Measurements from ENCODE around the gene ZNF784.

ZNF784 gene

DNA sequence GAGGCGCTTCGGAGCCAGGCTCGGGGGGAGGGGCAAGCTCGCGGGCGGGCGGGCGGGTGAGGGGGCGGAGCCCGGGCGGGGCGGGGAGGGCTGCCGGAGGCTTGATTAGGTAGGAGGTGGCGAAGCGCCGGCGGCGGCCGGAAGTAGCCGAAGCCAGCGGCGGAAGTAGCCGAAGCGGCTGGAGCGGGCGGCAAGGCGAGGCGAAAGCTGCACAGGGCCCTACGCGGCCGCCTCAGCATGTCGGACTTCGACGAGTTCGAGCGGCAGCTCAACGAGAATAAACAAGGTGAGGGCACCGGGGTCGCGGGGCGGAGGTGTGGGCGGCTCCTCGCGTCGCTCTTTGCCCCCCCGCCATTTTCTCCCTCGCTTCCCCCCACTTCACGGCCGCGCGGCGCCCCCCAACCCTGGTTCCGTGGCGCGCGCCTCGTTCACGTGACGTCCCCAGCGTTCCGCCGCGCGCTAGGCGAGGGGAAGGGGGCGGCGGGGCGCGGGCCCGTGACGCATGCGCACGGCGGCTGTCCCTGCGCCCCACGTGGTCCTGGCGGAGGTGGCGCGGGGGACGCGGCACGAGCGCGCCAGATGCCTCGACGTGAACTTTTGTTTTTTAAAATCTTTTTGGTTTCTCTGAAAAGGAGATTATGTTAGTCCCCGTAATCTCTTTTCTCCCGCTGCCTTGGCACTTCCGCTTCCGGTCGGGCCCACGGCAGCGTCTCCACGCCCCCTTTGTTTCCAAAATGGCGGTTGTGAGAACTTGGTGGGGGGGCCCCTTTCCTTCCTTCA lies 30.7 kb upstream of the ZNF784 start, which contains the start of gene U2AF2:
Gene U2AF2 (plus strand): TSS at position 168 of the 780 bp plus-strand sequence. CDS start 70 bp downstream, at position 238.
- Histone ChIP-seq H3K36me3 (ENCODE audit: control insufficient read depth, insufficient read depth, low read length) (peaks cover 22% of the 10 kb centered on the region), H3K9ac (ENCODE audit: low read length) (peak within 1 kb of the TSS; percentile 99), H3K27ac (ENCODE audit: low read depth, low read length) (peak within 1 kb of the TSS; percentile 100), H3K27me3 (ENCODE audit: control insufficient read depth, insufficient read depth, low read length) (no peaks in the 10 kb centered on the region), H3K4me1 (ENCODE audit: control insufficient read depth, insufficient read depth, low read length) (peaks cover 25% of the 10 kb centered on the region), H3K9me3 (ENCODE audit: control insufficient read depth, insufficient read depth, low read depth, low read length) (no peaks in the 10 kb centered on the region), H3K4me3 (ENCODE audit: low read depth, low read length) (peak within 1 kb of the TSS; percentile 97)

DNA sequence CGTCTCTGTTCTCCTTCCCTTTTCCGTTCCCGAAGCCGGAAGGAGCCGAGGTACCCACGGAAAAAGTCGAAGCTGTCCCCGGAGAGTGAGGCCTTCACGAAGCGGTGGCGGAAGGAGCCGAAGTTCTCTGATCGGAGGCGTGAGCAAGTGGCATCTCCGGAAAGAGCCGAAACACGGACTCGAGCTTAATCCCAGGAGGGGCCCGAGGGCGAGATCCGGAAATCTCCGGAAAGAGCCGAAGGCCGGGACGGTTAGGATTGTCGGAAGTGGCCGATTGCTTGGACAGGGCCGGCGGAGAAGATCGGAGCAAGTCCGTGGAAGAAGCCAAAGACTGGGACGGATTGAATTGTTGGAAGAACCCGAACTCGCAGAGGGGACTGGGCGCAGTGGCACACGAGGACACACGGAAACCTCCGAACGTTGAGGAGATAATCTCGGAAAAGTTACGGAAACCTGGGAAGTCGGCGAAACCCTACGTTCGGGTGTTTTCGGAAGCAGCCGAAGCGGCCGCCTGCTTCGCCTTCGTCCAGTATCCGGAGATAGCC lies 30.0 kb upstream of the ZNF784 start:
- Histone ChIP-seq H3K9me3 (ENCODE audit: control insufficient read depth, insufficient read depth, low read depth, low read length) (no peaks in the 10 kb centered on the region), H3K36me3 (ENCODE audit: control insufficient read depth, insufficient read depth, low read length) (peaks cover 15% of the 10 kb centered on the region), H3K27me3 (ENCODE audit: control insufficient read depth, insufficient read depth, low read length) (no peaks in the 10 kb centered on the region), H3K27ac (ENCODE audit: low read depth, low read length) (peak overlapping the region; percentile 97), H3K4me1 (ENCODE audit: control insufficient read depth, insufficient read depth, low read length) (peaks cover 25% of the 10 kb centered on the region), H3K4me3 (ENCODE audit: low read depth, low read length) (peak overlapping the region; percentile 85), H3K9ac (ENCODE audit: low read length) (peak overlapping the region; percentile 95)

DNA sequence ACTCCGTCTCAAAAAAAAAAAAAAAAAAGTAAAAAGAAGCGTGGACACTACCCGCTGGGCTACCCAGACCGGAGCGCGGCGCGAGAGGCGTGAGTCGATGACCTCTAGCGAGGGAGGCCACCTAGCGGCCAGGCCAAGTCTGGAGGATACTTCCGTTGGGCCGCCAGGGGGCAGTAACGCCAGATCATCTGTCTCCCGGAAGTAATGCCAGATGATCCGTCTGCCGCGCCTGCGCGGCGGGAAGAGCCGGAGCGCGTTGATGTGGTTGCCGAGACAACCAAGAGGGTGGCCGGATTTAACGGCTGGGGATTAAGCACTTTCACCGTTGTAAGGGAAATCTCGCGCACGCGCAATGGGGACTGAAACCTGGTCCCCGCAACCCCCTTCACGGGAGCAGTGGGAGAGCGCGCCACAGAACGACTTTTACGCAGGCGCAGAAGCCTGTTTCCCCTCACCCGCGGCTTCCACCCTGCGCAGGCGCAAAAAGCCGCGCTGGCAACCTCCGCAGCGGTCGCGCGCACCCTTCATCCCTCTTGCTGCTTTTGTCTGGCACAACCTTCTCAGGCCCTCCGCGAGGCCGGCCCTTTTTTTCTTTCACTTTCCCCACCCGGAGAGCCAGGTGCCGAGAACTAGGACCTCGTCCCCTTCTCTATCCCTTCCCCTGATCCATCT lies 29.4 kb upstream of the ZNF784 start:
- Histone ChIP-seq H3K27me3 (ENCODE audit: control insufficient read depth, insufficient read depth, low read length) (no peaks in the 10 kb centered on the region), H3K9me3 (ENCODE audit: control insufficient read depth, insufficient read depth, low read depth, low read length) (no peaks in the 10 kb centered on the region), H3K4me1 (ENCODE audit: control insufficient read depth, insufficient read depth, low read length) (peaks cover 25% of the 10 kb centered on the region), H3K9ac (ENCODE audit: low read length) (peak overlapping the region; percentile 95), H3K27ac (ENCODE audit: low read depth, low read length) (peak overlapping the region; percentile 97), H3K4me3 (ENCODE audit: low read depth, low read length) (peak overlapping the region; percentile 85), H3K36me3 (ENCODE audit: control insufficient read depth, insufficient read depth, low read length) (peaks cover 12% of the 10 kb centered on the region; the same call in 1 of the 2 replicates)

DNA sequence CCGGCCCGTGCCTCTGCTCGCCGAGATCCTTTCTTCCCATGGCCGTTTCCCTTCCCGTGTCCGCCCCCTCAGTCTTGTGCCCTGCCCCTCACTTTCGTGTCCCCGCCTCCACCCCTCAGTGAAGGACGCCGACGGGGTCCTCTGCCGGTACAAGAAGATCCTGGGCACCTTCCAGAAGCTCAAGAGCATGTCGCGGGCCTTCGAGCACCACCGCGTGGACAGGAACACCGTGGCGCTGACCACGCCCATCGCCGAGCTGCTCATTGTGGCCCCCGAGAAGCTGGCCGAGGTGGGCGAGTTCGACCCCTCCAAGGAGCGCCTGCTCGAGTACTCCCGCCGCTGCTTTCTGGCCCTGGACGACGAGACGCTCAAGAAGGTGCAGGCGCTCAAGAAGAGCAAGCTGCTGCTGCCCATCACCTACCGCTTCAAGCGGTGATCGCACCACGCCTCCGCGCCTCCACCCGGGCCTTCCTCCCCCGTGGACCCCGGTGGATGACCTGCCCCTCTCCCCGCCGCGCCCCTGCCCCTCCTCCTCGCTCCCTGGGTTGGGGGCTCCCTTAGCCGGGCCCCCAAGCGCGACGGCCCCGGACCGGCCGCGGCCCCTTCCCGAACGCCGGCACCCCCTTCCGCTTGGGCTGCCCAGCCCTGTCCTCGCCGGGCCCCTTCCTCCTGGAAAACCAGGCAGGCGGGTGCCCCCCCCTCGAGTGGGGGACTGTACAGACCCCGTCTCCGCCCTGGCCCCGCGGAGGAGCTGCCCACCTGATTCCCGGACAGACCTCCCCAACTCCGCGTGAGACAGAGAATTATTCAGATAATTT lies 28.2 kb upstream of the ZNF784 start:
- no peak overlapping the region for H3K27ac ChIP-seq (ENCODE audit: low read depth, low read length)
- no peak overlapping the region for H3K9ac ChIP-seq (ENCODE audit: low read length)
- H3K9me3 ChIP-seq (ENCODE audit: control insufficient read depth, insufficient read depth, low read depth, low read length) = no peaks in the 10 kb centered on the region
- H3K4me1 ChIP-seq (ENCODE audit: control insufficient read depth, insufficient read depth, low read length) = peaks cover 24% of the 10 kb centered on the region
- H3K4me3 ChIP-seq (ENCODE audit: low read depth, low read length) = peak overlapping the region; percentile 85; the same call in 1 of the 2 replicates
- peaks cover 10% of the 10 kb centered on the region; the same call in 1 of the 2 replicates for H3K36me3 ChIP-seq (ENCODE audit: control insufficient read depth, insufficient read depth, low read length)
- H3K27me3 ChIP-seq (ENCODE audit: control insufficient read depth, insufficient read depth, low read length) = no peaks in the 10 kb centered on the region

DNA sequence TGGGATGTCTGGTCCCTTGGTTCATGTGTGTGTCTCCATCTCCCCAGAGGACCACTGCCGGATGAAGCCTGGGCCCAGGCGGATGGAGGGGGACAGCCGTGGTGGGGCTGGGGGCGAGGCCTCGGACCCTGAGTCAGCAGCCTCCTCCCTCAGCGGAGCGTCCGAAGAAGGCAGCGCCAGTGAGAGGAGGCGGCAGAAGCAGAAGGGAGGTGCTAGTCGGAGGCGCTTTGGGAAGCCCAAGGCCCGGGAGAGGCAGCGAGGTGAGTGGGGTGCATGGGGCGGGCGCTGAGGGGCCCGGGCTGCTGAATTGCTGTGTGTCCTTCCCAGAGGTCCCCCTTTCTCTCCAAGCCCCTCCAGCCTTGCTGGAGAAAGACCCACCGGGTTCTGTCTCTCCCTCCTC lies 26.9 kb upstream of the ZNF784 start:
- Histone ChIP-seq H3K36me3 (ENCODE audit: control insufficient read depth, insufficient read depth, low read length) (no peaks in the 10 kb centered on the region), H3K9ac (ENCODE audit: low read length) (no peak overlapping the region), H3K27ac (ENCODE audit: low read depth, low read length) (no peak overlapping the region), H3K9me3 (ENCODE audit: control insufficient read depth, insufficient read depth, low read depth, low read length) (no peaks in the 10 kb centered on the region), H3K27me3 (ENCODE audit: control insufficient read depth, insufficient read depth, low read length) (no peaks in the 10 kb centered on the region), H3K4me3 (ENCODE audit: low read depth, low read length) (no peak overlapping the region), H3K4me1 (ENCODE audit: control insufficient read depth, insufficient read depth, low read length) (peaks cover 15% of the 10 kb centered on the region)

DNA sequence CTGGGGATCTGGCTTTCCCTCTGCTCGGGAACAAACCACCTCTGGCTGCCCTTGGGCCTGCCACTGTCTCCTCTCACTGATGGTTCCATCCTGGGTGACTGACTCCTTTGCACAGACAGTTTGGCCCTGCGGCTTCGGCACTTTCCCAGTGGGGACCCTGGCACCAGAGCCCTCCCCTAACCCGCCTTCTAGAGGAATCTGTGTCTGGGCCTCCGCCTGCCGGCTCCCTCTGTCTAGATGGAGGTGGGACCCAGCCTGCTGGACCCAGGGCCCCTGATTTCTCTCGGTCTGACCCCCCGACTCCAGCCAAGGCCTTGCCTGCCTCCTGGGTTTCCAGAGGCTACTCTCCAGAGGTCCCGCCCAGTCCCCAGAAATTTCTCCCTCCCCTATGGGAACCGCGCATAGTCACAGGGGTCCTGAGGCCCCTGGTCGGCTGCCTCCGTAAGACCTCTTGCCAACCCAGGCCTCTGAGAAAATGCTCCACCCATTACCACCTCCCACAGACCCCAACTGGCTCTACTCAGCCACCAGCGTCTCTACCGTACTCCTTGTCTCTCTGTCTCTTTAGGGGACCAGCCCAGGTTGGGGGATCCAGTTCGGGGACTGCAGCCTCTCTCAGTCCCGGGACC lies 26.4 kb upstream of the ZNF784 start:
- Histone ChIP-seq H3K4me1 (ENCODE audit: control insufficient read depth, insufficient read depth, low read length) (peaks cover 14% of the 10 kb centered on the region; the same call in 1 of the 2 replicates), H3K27me3 (ENCODE audit: control insufficient read depth, insufficient read depth, low read length) (no peaks in the 10 kb centered on the region), H3K27ac (ENCODE audit: low read depth, low read length) (no peak overlapping the region), H3K9me3 (ENCODE audit: control insufficient read depth, insufficient read depth, low read depth, low read length) (no peaks in the 10 kb centered on the region), H3K4me3 (ENCODE audit: low read depth, low read length) (no peak overlapping the region), H3K36me3 (ENCODE audit: control insufficient read depth, insufficient read depth, low read length) (peaks cover 2% of the 10 kb centered on the region; the same call in 1 of the 2 replicates), H3K9ac (ENCODE audit: low read length) (no peak overlapping the region)

DNA sequence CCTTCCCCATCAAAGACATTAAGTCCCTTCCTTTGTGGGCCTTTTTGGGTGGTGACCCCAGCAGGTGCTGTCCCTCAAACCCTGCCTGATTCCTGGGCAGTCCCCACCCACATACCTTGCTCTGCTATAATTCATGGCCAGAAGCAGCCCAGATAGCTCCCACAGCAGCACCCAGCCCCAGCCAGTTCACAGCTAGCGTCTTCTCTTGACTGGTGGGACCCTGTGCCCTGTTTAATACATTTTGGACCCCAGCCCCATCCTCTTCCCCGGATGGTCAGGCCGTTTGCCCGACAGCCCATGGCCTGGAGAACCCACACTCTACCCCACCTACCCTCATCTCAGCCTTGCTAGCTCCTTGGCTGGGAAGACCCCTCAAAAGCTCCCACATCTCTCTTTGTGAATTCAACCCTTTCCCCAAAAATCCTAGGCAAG lies 25.8 kb upstream of the ZNF784 start:
- Histone ChIP-seq H3K36me3 (ENCODE audit: control insufficient read depth, insufficient read depth, low read length) (peaks cover 8% of the 10 kb centered on the region), H3K4me1 (ENCODE audit: control insufficient read depth, insufficient read depth, low read length) (peaks cover 14% of the 10 kb centered on the region; the same call in 1 of the 2 replicates), H3K4me3 (ENCODE audit: low read depth, low read length) (no peak overlapping the region), H3K27me3 (ENCODE audit: control insufficient read depth, insufficient read depth, low read length) (no peaks in the 10 kb centered on the region), H3K9me3 (ENCODE audit: control insufficient read depth, insufficient read depth, low read depth, low read length) (no peaks in the 10 kb centered on the region), H3K9ac (ENCODE audit: low read length) (no peak overlapping the region), H3K27ac (ENCODE audit: low read depth, low read length) (no peak overlapping the region)

DNA sequence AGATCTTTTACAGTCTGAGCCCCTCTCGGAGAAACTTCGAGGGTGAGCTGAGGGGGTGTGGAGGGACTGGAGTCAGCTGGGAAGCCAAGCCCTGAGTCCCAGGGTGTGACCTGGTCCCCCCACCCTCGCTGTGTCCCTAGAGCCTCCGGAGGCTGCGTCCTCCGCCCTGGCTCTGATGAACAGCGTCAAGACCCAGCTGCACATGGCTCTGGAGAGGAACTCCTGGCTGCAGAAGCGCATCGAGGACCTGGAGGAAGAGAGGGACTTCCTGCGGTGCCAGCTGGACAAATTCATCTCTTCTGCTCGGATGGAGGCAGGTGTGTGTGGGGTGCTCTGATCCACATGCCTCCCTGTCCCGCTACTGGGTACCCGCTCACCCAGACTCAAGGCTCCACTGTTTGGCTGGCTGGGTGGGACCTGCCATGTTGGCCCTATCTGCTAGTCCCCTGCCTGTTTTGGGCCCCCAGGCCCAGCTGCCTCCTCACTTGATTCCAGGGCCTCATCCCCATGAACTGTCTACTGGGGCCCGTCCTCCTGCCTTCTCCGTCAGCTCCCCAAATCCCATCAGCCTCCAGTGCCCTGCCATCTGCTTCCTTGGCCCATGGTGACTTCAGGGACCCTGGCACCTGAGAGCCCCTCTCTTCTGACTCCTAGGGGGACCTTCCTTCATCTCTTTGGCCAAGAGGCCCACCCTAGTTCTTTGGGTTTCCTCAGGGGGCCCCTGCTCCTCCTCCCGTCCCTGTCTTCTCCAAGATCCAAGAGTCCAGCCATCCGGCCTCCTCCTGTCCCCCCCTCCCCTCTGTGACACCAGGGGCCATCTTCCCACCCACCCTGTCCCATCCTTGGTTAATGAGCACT lies 25.1 kb upstream of the ZNF784 start:
- Histone ChIP-seq H3K27me3 (ENCODE audit: control insufficient read depth, insufficient read depth, low read length) (no peaks in the 10 kb centered on the region), H3K4me1 (ENCODE audit: control insufficient read depth, insufficient read depth, low read length) (peaks cover 14% of the 10 kb centered on the region), H3K9me3 (ENCODE audit: control insufficient read depth, insufficient read depth, low read depth, low read length) (no peaks in the 10 kb centered on the region), H3K36me3 (ENCODE audit: control insufficient read depth, insufficient read depth, low read length) (peaks cover 14% of the 10 kb centered on the region), H3K4me3 (ENCODE audit: low read depth, low read length) (peak overlapping the region; percentile 89; the same call in 1 of the 2 replicates), H3K27ac (ENCODE audit: low read depth, low read length) (no peak overlapping the region), H3K9ac (ENCODE audit: low read length) (no peak overlapping the region)

DNA sequence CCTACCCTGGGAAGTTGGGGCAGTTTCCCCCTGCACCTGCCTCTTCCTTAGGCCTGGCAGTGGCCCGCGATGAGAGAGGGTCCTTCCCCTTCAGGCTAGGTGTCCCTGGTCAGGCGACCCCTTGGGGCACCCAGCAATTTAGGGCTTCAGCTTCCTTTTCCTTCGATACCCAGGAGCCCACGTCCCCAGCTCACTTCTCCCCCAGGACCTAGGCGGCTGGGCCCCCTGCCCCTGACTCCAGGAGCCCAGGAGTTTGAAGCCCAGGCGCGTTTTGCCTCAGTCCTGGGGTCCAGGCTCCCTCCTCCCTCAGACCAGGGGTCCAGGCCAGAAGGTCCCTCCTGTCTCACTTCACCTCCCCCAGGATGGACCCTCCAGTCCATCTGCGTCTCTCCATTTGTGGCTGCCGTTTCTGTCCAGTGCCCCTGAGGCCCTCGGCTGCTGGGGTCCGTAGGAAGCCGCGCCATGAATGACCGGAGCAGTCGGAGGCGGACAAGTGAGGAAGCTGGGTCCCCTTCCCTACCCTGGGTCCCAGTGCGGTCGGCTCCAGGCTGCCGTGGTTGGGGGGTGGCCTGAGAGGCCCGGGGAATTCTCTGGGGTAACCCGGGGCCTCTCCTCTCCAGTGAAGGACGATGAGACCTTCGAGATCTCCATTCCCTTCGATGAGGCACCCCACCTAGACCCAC lies 24.4 kb upstream of the ZNF784 start:
- Histone ChIP-seq H3K9ac (ENCODE audit: low read length) (peak overlapping the region; percentile 93), H3K4me1 (ENCODE audit: control insufficient read depth, insufficient read depth, low read length) (peaks cover 14% of the 10 kb centered on the region), H3K9me3 (ENCODE audit: control insufficient read depth, insufficient read depth, low read depth, low read length) (no peaks in the 10 kb centered on the region), H3K27ac (ENCODE audit: low read depth, low read length) (peak overlapping the region; percentile 85; the same call in 1 of the 2 replicates), H3K27me3 (ENCODE audit: control insufficient read depth, insufficient read depth, low read length) (no peaks in the 10 kb centered on the region), H3K36me3 (ENCODE audit: control insufficient read depth, insufficient read depth, low read length) (peaks cover 16% of the 10 kb centered on the region), H3K4me3 (ENCODE audit: low read depth, low read length) (peak overlapping the region; percentile 89)

Data from HUES6 (cell line).